Right cardiac atrium (tissue), 5 donors: ENCODE measurements around the gene GJB2. TPM values are rescaled to one million over a fixed set of nuclear protein-coding genes. Genes with fewer than 3 reads are reported as not detected.
"Not testable (repeated sequence)": the region's sequence is repeated elsewhere in the genome, so short reads cannot be mapped to it uniquely, and the experiment has no call there.

Experiments
- ATAC-seq, 2 donors: fragments of 200-7000 bp; cut with Tn5 transposase; one replicate each; pipeline versions ENCODE4 v1.8.0 to v1.9.1; 2020; ENCODE audit warnings: moderate library complexity in 2 of 2, mild to moderate bottlenecking in 1 of 2
- DNase-seq, 3 donors: peaks; one replicate each; pipeline ENCODE4 v3.0.0-alpha.2; 2020
- H3K27ac ChIP-seq: one replicate; pipeline ENCODE4 v1.5.1; 2013; ENCODE audit warnings: mild to moderate bottlenecking, low read length, control low read depth, moderate library complexity
- H3K27me3 ChIP-seq: one replicate; pipeline ENCODE4 v1.6.1; 2013; ENCODE audit not compliant: control insufficient read depth, insufficient read depth
- H3K4me1 ChIP-seq: one replicate; pipeline ENCODE4 v1.6.1; 2013; ENCODE audit warnings: low read length; ENCODE audit not compliant: control insufficient read depth, insufficient read depth
- H3K4me3 ChIP-seq: one replicate; pipeline ENCODE4 v1.5.1; 2013; ENCODE audit warnings: low read length, control low read depth
- H3K9me3 ChIP-seq: one replicate; pipeline ENCODE4 v1.6.1; 2013; ENCODE audit warnings: low read length; ENCODE audit not compliant: control insufficient read depth
- WGBS: extraction: QIAGEN DNeasy Blood & Tissue Kit; methylation state at CpG from one replicate; pipeline ENCODE4 v1.1.7; 2013; 5-methylcytosine and 5-hydroxymethylcytosine counted together
- intact Hi-C, 4 donors: fragments of 100-400 bp; cut with DNase I; formaldehyde crosslinking; loops; one replicate each; pipeline versions ENCODE4 v1.11.0 to v1.14.0; 2022 to 2023
- polyA plus RNA-seq: library from polyadenylated mRNA; stranded (reverse); fragments of 200-250 nt; gene quantifications from one replicate; pipeline ENCODE4 v1.2.3, GENCODE V29; 2013
- total RNA-seq, 4 donors: library from RNA; stranded (reverse); fragmentation: NEBNext Ultra II Directional; extraction: Animal tissue kit (Norgen Biotek cat#: 25700); gene quantifications; one replicate each; pipeline ENCODE4 v1.2.1, GENCODE V29; 2021
- donor health status: healthy with polysubstance abuse.
- donor health status: DM: no; HTN: yes; CAD: no.
- donor health status: DM: no; HTN: no; CAD: no.
- donor health status: DM: no; HTN: yes; CAD: no; lungs with severe emphysema.
- donor health status: DM: yes; HTN: yes; CAD: no.

GJB2 gene
- total and polyA plus RNA-seq, 5 donors: 0.09 to 0.20 TPM; not detected in 3

DNA sequence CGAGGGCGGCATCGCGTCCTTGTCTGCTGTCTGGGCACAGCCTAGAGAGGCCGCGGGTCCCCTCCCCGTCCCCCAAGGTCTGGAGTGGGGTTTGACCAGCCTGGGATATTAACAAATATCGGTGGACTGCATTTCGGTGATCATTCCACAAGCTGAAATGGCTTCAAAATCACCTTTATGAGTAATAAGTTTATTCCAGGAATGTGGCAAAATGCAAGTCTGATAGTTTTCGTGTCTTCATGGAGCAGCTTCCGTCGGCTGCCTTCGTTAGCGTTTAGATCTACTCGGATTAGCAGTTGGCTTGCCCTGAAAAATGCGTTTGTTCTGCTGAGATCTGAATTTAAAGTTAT, 30.8 kb downstream of the GJB2 start:
- peak overlapping the region; percentile 50 for H3K27ac ChIP-seq
- H3K4me3 ChIP-seq: peak overlapping the region; percentile 49
- ATAC-seq (no peak), DNase-seq (no peak)
- H3K4me1 ChIP-seq: no peaks in the 10 kb centered on the region
- intact Hi-C loops: loop anchor here in 2 of 4 donors (5.0 to 10.0 kb wide), 2 partner anchors 35 to 107 kb away; no protein-coding TSS in a partner anchor
- 41% methylated on average over 16 of the region's 16 CpGs for WGBS
- H3K27me3 ChIP-seq: no peaks in the 10 kb centered on the region
- no peaks in the 10 kb centered on the region for H3K9me3 ChIP-seq

DNA sequence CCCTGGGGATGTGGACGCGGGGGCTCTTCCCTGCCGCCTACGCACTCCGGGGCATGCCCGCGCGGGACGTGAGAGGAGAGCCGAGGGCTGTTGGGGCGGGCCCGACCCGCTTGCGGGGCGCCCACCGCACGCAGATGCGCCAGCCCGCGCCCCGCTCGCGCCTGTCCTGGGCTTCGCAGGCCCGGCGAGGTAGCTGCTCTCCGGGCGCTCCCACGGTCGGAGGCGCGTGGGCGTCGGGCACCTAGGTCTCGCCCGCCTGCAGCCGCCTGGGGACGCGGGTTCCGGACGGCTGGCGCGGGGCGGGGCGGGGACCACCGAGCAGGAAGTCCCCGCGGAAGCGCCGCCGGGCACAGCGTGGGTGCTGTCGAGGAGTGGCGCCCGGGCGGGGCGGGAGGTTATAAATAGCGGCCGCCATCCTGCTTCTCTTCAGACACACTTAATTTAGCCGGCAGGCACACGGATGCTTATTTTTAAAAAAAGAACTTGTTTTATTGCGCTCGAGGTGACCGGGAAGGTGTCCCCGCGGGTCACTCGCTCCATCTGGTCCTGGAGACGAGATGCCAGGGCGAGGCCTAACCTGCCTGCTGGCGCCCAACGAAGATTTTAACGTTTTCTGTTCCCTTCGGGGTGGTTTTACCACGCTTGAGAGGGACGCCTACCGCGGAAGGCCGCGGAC, 31.3 kb downstream of the GJB2 start:
- ATAC-seq: peak; percentile 58 to 64
- intact Hi-C loops: loop anchor here in 2 of 4 donors (5.0 to 10.0 kb wide), 2 partner anchors 34 to 107 kb away; no protein-coding TSS in a partner anchor
- WGBS: 3% methylated on average over 79 of the region's 79 CpGs

DNA sequence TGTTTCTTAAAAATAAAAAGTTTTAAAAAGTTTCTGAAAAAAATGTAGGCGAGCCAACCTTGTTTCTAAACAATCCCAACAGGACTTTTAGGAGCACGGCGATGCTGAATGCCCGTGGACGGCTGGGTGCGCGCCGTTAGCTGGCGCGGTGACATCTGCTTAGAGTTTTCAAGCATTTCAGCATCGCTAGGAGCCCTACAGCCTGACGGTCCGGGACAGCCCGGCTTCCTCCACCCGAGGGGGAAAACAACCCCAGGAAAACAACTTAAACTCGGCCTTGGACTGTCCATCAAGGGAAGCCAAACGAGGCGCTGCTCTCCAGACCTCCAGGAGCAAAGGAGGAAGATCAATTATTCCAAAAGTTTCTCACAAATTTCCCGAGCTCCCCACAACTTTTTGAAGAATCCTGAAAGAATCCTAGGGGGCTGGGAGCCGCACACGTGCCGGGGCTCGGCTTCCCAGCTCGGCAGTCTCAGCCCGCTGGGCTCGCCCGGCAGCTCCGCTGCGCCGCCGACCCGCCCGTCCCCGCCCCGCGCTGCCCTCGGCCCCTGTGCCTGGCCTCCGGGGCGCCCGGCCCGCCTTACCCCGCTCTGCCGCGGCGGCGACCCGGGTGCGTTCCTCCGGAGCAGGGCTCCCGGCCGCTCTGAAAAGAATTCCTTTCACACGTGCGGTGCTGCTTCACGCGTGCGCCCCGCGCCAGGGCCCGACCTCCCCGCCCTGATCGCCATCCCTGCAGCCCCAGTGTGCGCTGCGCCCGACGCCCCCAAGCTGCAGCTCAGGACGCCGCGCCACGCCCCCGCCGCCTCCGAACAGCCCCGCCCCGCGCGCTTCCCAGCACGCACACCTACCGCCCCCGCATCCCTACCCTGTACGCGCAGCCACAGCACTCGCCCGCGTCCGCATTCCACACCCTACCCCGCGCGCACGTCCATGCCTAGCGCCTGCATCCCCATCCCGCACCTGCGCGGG, 32.1 kb downstream of the GJB2 start, which contains the start of gene GJA3:
Gene GJA3 (minus strand): TSS at position 747 of the 969 bp plus-strand sequence. CDS start 17,764 bp downstream, outside the sequence.
- no peaks in the 10 kb centered on the region for H3K27me3 ChIP-seq
- peak within 1 kb of the TSS; percentile 49 for H3K4me3 ChIP-seq
- H3K9me3 ChIP-seq: no peaks in the 10 kb centered on the region
- peak; percentile 43 to 81 (median 80) for DNase-seq
- H3K4me1 ChIP-seq: no peaks in the 10 kb centered on the region
- peak; percentile 75 to 84 for ATAC-seq
- H3K27ac ChIP-seq: peak within 1 kb of the TSS; percentile 50
- 1% methylated on average over 93 of the region's 93 CpGs for WGBS
- intact Hi-C loops: loop anchor here in 2 of 4 donors (5.0 to 10.0 kb wide), 2 partner anchors 33 to 106 kb away; no protein-coding TSS in a partner anchor

More for the DNA sequence above, 31.3 kb downstream of the GJB2 start:
- Histone ChIP-seq H3K27me3 (no peaks in the 10 kb centered on the region), H3K27ac (peak overlapping the region; percentile 50), H3K9me3 (no peaks in the 10 kb centered on the region), H3K4me3 (peak overlapping the region; percentile 49), H3K4me1 (no peaks in the 10 kb centered on the region)
- peak; percentile 36 to 75 (median 66) for DNase-seq

DNA sequence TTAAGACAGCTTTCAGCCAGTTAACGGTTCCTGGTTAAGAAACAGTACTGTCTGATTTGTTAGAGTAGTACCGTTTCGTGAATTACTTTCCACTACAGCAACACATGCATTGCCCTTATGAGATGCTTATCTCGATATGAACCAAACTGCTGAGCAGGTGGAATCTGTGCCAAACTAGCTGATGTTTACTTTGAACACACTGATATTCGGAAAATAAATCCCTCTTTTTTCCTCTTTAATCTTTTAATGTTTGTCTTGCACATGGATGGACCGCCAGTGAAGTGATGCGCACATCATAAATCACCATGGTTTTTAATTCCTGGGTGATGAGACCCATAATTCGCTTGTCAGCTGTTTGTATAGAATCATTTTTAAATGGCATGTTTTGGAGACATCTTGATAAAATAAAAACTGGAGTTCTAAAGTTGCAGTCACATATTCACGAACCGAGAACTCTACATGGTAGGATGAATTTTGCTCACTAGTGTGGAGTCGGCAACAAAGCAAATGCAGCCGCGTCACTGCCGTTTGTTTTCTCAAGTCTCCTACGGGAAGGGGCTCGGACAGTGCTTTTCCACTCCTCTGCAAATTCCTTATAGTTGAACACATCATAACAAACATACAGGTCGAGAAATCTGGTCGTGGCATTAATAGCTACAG, 33.0 kb downstream of the GJB2 start:
- no peak overlapping the region for H3K27ac ChIP-seq
- H3K4me1 ChIP-seq: no peaks in the 10 kb centered on the region
- H3K4me3 ChIP-seq: peak overlapping the region; percentile 49
- intact Hi-C loops: loop anchor here in 2 of 4 donors (5.0 to 10.0 kb wide), 2 partner anchors 32 to 105 kb away; no protein-coding TSS in a partner anchor
- ATAC-seq (no peak), DNase-seq (no peak)
- no peaks in the 10 kb centered on the region for H3K27me3 ChIP-seq
- no peaks in the 10 kb centered on the region for H3K9me3 ChIP-seq
- 25% methylated on average over 18 of the region's 18 CpGs for WGBS

DNA sequence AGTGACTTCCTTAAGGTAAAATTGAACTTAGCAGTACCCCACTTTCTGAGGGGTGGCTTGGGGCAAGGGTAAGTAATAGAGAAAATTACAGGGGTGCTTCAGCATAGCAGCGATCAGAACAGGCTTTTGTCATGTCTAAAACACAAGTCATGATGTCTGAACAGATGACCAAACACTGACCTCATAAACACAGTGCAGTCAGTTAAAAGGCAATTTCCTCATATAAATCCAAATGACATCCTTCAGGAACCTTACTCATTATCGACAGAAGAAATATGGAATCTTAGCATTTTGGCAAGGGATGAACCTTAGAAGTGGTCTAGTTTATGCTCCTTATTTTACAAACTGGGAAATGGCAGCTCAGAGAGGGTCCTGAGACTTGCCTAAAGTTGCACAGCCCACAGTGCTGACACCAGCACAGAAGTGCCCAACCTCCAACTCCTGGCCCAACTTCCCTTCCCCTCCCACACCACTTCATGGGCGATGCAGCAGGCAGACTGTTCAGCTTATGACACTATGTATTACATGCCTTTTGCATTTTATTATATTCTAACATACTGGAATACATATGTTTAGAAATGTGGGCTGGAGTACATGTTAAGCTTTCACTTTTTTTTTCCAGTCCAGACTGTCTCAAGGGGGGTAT, 35.5 kb downstream of the GJB2 start:
- 47% methylated on average over 3 of the region's 3 CpGs for whole genome bisulfite sequencing
- intact Hi-C loops: no loop called here

DNA sequence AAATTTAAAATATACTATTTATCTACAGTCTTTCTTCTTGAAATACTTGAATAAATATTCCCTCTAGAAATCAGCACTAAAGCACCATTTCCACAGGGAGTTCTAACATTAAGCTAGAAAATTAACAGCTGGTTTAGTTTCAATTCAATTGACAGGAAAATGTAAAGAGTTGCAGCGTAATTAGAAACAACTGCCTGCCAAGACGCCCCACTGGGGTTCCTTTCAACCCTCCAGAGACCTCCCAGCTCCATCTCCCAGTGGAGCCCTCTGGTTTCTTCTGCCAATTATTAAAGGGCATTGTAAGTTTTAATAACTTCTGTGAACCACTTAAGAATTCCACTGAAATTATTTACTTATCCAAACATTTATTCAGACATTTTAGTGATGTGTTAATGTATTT, 36.0 kb downstream of the GJB2 start:
- no peak overlapping the region for H3K27ac ChIP-seq
- H3K4me3 ChIP-seq: no peak overlapping the region
- ATAC-seq (no peak), DNase-seq (no peak)
- WGBS: 34% methylated on average over 2 of the region's 2 CpGs
- intact Hi-C loops: no loop called here
- no peaks in the 10 kb centered on the region for H3K9me3 ChIP-seq
- H3K27me3 ChIP-seq: no peaks in the 10 kb centered on the region
- H3K4me1 ChIP-seq: no peaks in the 10 kb centered on the region

More for the DNA sequence above, 35.5 kb downstream of the GJB2 start:
- Histone ChIP-seq H3K4me1 (no peaks in the 10 kb centered on the region), H3K27ac (no peak overlapping the region), H3K9me3 (no peaks in the 10 kb centered on the region), H3K4me3 (no peak overlapping the region), H3K27me3 (no peaks in the 10 kb centered on the region)
- DNase-seq: no peak
- ATAC-seq: no peak

DNA sequence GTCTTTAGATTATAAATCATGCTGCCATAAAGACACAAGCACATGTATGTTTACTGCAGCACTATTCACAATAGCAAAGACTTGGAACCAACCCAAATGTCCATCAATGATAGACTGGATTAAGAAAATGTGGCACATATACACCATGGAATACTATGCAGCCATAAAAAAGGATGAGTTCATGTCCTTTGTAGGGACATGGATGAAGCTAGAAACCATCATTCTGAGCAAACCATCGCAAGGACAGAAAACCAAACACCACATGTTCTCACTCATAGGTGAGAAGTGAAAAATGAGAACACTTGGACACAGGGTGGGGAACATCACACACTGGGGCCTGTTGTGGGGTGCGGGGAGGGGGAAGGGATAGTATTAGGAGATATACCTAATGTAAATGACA, 39.4 kb downstream of the GJB2 start:
- H3K4me3 ChIP-seq, intact Hi-C loops, ATAC-seq, H3K4me1 ChIP-seq, H3K27ac ChIP-seq, H3K9me3 ChIP-seq, H3K27me3 ChIP-seq, DNase-seq: not testable (repeated sequence)
- WGBS: 92% methylated on average over 2 of the region's 2 CpGs

DNA sequence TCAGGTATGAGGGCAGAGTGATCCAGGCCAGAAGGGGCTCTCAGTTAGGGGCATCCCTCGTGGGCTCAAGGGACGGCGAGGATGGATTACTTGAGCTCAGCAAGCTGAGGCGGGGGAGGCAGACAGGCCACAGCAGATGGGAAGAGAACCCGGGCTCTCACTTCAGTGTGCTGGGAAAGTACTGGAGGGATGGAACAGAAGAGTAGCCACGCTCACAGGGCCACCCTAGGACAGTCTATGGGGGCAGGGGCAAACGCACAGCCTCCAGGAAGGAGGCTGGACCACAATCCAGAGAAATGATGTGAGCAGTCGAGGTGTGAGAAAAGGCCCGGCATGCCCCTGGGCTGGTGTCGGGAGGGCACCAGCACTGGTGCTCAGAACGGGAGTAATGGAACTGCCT, 41.1 kb downstream of the GJB2 start:
- Histone ChIP-seq H3K4me1 (no peaks in the 10 kb centered on the region), H3K9me3 (no peaks in the 10 kb centered on the region), H3K4me3 (no peak overlapping the region), H3K27ac (no peak overlapping the region), H3K27me3 (no peaks in the 10 kb centered on the region)
- WGBS: 76% methylated on average over 11 of the region's 11 CpGs
- ATAC-seq: no peak
- intact Hi-C loops: no loop called here
- no peak for DNase-seq

DNA sequence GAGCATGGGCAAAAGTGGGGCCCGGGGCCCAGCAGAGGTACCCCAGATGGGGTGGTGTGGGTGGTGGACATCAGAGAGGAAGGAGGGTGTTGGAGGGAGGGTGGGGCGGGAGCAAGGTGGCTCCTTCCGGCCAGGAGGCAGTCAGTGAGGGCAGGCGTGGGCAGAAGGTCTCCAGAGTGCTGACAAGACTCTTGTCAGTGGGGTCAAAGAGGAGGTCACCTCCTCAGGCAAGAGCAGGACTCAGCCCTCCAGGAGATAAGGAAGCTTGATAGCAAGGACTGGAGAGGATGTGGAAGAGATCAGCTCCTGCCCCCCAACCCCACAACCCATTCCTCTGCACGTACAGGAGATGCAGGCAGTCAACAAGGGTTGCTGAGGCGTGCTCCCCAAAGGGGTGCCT, 41.7 kb downstream of the GJB2 start:
- no peak overlapping the region for H3K27ac ChIP-seq
- WGBS: 47% methylated on average over 6 of the region's 6 CpGs
- intact Hi-C loops: no loop called here

DNA sequence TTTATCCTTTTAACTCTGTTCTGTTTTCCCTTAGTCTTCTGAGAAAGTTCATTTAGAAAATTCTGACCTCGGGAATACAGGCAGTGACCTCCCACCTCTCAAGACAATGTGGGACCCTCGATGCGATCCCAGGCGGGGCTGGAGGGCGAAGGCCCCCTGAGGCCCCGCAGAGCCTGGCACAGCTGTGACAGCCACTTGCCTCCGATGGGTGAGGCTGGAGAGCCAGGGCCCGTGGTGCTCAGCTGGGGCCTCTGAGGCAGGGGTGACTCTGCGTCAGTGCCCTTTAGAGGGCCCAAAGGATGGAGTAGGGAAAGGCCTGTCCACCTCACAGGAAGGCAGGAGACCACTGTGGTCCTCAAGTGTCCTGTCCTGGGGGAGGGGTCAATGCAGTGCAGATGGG, 42.2 kb downstream of the GJB2 start:
- Histone ChIP-seq H3K27ac (no peak overlapping the region), H3K27me3 (no peaks in the 10 kb centered on the region), H3K4me1 (no peaks in the 10 kb centered on the region), H3K9me3 (no peaks in the 10 kb centered on the region), H3K4me3 (no peak overlapping the region)
- ATAC-seq (no peak), DNase-seq (no peak)
- WGBS: 79% methylated on average over 9 of the region's 9 CpGs
- intact Hi-C loops: no loop called here

More for the DNA sequence above, 41.7 kb downstream of the GJB2 start:
- H3K9me3 ChIP-seq: no peaks in the 10 kb centered on the region
- no peak overlapping the region for H3K4me3 ChIP-seq
- no peaks in the 10 kb centered on the region for H3K4me1 ChIP-seq
- H3K27me3 ChIP-seq: no peaks in the 10 kb centered on the region
- ATAC-seq: no peak
- DNase-seq: no peak
